Measurements from ENCODE around the gene TMPRSS11B. TPM values are rescaled to one million over a fixed set of nuclear protein-coding genes. Genes with fewer than 3 reads are reported as not detected.

The TMPRSS11B gene
- total RNA-seq, 1 experiment from 2014 or later: not detected

- Histone ChIP-seq H3K9me3 (ENCODE audit: control insufficient read depth in 1 of 2, insufficient read depth in 1 of 2, low read depth in 1 of 2, low read length in 2 of 2) (no peaks in the 10 kb centered on the region), H4K20me1 (ENCODE audit: insufficient read depth) (no peaks in the 10 kb centered on the region), H3K27me3 (ENCODE audit: insufficient read depth, low read length) (no peaks in the 10 kb centered on the region), H3K79me2 (ENCODE audit: insufficient read depth, low read length) (no peaks in the 10 kb centered on the region), H3K27ac (ENCODE audit: low read depth, low read length) (no peak overlapping the region), H3K4me1 (ENCODE audit: control insufficient read depth in 1 of 2, insufficient read depth in 2 of 2, low read length in 2 of 2) (no peaks in the 10 kb centered on the region), H3K4me2 (ENCODE audit: low read length) (no peak overlapping the region), H3K9ac (ENCODE audit: low read length) (no peak overlapping the region), H2AFZ (ENCODE audit: low read depth, low read length, poor library complexity, severe bottlenecking) (no peak overlapping the region), H3K4me3 (replicated peaks in 1 of 2; ENCODE audit: low read depth in 1 of 2, low read length in 2 of 2) (no peak overlapping the region), H3K9me2 (ENCODE audit: insufficient read depth) (no peaks in the 10 kb centered on the region), H3K36me3 (ENCODE audit: control insufficient read depth in 1 of 2, insufficient read depth in 2 of 2, low read length in 2 of 2) (no peaks in the 10 kb centered on the region)
- ATAC-seq (no peak), DNase-seq (ENCODE audit: low read depth, low spot score) (no peak)
- no TSS peak for BruUV-seq (replicated peaks)
- ChIA-PET RAD21 (ENCODE audit: low non-redundant PET in 1 of 2, low total read pairs in 2 of 2, uncharacterized antibody in 2 of 2, unreplicated experiment in 2 of 2) (no interaction called here), CTCF (no interaction called here), POLR2A (no interaction called here)
- no peak for TF ChIP-seq EZH2phosphoT487 (IDR thresholded peaks at IDR 0.05; ENCODE audit: borderline replicate concordance)
- TF ChIP-seq, protein P1, sequence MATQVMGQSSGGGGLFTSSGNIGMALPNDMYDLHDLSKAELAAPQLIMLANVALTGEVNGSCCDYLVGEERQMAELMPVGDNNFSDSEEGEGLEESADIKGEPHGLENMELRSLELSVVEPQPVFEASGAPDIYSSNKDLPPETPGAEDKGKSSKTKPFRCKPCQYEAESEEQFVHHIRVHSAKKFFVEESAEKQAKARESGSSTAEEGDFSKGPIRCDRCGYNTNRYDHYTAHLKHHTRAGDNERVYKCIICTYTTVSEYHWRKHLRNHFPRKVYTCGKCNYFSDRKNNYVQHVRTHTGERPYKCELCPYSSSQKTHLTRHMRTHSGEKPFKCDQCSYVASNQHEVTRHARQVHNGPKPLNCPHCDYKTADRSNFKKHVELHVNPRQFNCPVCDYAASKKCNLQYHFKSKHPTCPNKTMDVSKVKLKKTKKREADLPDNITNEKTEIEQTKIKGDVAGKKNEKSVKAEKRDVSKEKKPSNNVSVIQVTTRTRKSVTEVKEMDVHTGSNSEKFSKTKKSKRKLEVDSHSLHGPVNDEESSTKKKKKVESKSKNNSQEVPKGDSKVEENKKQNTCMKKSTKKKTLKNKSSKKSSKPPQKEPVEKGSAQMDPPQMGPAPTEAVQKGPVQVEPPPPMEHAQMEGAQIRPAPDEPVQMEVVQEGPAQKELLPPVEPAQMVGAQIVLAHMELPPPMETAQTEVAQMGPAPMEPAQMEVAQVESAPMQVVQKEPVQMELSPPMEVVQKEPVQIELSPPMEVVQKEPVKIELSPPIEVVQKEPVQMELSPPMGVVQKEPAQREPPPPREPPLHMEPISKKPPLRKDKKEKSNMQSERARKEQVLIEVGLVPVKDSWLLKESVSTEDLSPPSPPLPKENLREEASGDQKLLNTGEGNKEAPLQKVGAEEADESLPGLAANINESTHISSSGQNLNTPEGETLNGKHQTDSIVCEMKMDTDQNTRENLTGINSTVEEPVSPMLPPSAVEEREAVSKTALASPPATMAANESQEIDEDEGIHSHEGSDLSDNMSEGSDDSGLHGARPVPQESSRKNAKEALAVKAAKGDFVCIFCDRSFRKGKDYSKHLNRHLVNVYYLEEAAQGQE (IDR thresholded peaks at IDR 0.05; ENCODE audit: low read depth): no peak
- TF ChIP-seq, protein P2, sequence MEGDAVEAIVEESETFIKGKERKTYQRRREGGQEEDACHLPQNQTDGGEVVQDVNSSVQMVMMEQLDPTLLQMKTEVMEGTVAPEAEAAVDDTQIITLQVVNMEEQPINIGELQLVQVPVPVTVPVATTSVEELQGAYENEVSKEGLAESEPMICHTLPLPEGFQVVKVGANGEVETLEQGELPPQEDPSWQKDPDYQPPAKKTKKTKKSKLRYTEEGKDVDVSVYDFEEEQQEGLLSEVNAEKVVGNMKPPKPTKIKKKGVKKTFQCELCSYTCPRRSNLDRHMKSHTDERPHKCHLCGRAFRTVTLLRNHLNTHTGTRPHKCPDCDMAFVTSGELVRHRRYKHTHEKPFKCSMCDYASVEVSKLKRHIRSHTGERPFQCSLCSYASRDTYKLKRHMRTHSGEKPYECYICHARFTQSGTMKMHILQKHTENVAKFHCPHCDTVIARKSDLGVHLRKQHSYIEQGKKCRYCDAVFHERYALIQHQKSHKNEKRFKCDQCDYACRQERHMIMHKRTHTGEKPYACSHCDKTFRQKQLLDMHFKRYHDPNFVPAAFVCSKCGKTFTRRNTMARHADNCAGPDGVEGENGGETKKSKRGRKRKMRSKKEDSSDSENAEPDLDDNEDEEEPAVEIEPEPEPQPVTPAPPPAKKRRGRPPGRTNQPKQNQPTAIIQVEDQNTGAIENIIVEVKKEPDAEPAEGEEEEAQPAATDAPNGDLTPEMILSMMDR (IDR thresholded peaks at IDR 0.05 in 2 of 3, conservative IDR thresholded peaks at IDR 0.05 in 1 of 3; ENCODE audit: borderline replicate concordance in 1 of 3, insufficient read depth in 1 of 3, low read depth in 2 of 3, low read length in 2 of 3): no peak
- no peak for TF ChIP-seq FOSL1 (IDR thresholded peaks at IDR 0.05; ENCODE audit: low read depth)
- no peak for TF ChIP-seq POLR2A (IDR thresholded peaks at IDR 0.05; ENCODE audit: borderline replicate concordance, extremely low read depth, insufficient read depth, insufficient read length)
- TF ChIP-seq ATF3 (IDR thresholded peaks at IDR 0.05): no peak
- TF ChIP-seq SRF (IDR thresholded peaks at IDR 0.05; ENCODE audit: low read depth): no peak
- no peak for TF ChIP-seq RAD21 (IDR thresholded peaks at IDR 0.05; ENCODE audit: low read depth)
- TF ChIP-seq, protein P3, sequence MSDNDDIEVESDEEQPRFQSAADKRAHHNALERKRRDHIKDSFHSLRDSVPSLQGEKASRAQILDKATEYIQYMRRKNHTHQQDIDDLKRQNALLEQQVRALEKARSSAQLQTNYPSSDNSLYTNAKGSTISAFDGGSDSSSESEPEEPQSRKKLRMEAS (IDR thresholded peaks at IDR 0.05): no peak
- TF ChIP-seq CBX3 (IDR thresholded peaks at IDR 0.05; ENCODE audit: low read depth): no peak
- TF ChIP-seq EZH2 (IDR thresholded peaks at IDR 0.05): no peak
- TF ChIP-seq SP1 (IDR thresholded peaks at IDR 0.05; ENCODE audit: low read depth): no peak
- no peak for TF ChIP-seq TCF7L2 (IDR thresholded peaks at IDR 0.05; ENCODE audit: borderline replicate concordance, extremely low read depth, insufficient read depth, insufficient read length)
- TF ChIP-seq ZNF274 (IDR thresholded peaks at IDR 0.05; ENCODE audit: low read depth, low read length): no peak
- intact Hi-C loops (cut with micrococcal nuclease): no loop called here
Measured at GRCh38 chr4:68287704-68288392, 42.4 kb upstream of the TMPRSS11B start.
